HG02763 (cell line): ENCODE measurements around the gene SIPA1L3.
"Not testable (repeated sequence)": the region's sequence is repeated elsewhere in the genome, so short reads cannot be mapped to it uniquely, and the experiment has no call there.

ENCODE experiments used
- ATAC-seq: cut with Tn5 transposase; IDR thresholded peaks from one replicate; pipeline ENCODE4 v1.9.1; 2021; ENCODE audit warnings: mild to moderate bottlenecking, moderate library complexity; ENCODE audit not compliant: unreplicated experiment

The SIPA1L3 gene

DNA sequence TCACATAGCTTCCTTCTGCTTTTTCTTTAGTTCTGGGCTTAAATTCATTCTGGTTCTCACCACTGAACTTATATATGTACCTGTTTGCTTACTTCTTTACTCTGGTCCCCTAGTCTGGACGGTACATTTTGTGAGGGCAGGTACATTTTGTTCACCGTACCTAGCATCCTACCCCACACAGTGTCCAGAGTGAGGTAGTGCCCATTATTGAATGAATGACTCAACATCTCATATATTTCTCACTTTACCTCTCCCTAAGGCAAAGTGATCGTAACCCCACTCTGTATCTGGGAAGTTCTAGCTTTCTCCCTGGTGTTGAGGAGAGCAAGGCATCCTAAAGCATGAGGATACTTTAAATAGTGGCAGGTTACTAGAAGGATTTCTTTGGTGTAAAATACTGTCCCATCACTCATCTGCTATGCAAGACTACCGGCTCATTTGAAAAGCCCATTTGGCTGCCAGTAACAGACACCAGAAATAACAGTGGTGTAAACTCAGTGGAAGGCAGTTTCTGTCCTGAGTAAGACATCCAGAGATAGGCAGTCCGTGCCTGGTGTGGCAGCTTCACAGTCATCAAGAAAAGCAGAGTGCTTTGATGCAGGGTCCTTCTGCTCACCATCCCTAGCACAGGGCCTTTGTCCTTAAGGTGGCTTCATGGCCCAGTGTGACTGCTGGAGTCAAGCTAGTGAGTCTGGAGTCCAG lies 111.8 kb downstream of the SIPA1L3 start:
- ATAC-seq = no peak

DNA sequence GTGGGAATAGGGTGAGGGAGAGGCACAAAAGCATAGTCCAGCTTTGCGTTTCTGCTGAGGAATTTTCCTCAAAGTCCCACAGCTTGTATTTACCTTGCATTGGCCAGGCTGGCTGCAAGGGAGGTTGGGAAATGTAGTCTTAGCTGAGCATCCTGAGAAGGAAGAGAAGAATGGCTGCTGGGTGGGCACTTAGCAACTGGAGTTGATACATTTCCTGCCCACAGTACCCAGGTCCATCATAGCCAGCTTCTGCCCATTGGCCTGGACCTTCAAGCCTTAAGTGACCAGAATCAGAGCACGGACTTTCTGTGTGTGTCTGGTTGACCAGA lies 112.4 kb downstream of the SIPA1L3 start:
- no peak for ATAC-seq

DNA sequence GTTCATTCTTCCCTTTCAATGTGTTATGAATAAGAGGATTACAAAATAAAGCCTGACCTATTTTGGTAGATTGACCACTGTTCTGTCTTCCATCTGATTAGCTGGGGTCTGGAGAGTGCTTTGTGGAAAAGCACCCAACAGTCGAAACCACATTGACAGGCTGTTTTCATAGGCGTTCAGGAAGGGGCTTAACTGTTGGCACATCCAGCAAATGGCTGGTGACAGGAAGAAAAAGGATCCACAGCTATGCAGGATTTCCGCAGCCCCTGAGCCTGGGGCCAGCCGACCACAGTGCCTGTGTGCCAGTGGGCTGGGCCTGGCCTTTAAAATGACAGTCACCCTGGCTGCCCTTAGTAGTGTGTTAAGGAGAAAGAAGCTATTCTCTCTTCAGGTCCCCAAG lies 113.3 kb downstream of the SIPA1L3 start:
- no peak for ATAC-seq

DNA sequence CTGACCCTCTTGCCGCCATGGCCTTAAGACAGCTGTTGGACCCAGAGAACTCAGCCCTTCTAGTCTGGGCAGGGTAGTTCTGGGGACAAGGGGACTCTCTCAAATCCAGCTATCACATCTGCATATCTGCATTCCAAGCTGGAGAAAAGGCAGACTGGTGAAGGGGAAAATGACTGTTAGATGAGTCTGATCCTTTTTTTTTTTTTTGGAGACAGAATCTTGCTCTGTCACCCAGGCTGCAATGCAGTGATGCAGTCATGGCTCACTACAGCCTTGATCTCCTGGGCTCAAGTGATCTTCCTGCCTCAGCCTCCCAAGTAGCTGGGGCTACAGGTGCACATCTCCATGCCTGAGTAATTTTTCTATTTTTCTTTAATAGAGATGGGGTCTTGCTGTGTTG lies 114.3 kb downstream of the SIPA1L3 start:
- ATAC-seq = no peak

DNA sequence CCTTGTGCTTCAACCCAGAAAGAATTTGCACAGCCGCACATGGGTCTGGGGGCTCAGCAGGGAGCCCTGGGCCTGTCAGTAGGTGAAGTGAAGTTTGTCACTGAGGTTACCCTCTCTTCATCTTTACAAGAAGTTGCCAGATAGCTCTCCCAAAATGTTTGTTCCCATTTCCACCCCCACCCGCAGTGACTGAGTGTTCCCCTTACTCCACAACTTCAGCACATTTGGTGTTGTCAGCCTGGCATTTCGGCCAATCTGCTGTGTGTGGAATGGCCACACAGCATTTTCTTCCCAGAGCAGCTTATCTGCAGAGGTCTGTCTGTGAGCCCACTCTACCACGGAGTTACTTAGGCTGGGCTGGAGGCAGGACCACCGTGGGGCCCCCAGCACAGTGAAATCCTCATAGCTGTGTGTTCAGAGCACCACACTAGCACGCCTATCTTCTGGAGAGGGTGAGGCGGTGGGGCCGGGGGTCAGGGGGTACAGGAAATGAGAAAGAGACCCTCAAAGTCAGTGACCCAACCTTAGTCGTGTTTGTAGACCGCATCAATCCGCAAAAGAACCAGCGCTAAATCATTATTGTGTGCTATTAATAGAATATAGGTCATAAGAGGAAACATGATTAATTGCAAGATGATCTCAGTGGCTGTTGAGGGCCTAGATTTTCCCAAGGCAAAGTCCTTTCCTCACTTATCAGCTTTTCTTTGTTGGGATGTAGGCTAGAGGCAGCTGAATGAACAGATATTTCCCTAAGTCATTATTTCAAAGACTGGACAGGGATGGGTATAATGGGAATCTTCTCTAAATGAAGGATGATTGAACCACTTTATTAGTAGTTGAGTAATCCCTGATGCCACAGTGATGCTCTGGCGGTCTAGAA lies 116.0 kb downstream of the SIPA1L3 start:
- ATAC-seq = no peak

DNA sequence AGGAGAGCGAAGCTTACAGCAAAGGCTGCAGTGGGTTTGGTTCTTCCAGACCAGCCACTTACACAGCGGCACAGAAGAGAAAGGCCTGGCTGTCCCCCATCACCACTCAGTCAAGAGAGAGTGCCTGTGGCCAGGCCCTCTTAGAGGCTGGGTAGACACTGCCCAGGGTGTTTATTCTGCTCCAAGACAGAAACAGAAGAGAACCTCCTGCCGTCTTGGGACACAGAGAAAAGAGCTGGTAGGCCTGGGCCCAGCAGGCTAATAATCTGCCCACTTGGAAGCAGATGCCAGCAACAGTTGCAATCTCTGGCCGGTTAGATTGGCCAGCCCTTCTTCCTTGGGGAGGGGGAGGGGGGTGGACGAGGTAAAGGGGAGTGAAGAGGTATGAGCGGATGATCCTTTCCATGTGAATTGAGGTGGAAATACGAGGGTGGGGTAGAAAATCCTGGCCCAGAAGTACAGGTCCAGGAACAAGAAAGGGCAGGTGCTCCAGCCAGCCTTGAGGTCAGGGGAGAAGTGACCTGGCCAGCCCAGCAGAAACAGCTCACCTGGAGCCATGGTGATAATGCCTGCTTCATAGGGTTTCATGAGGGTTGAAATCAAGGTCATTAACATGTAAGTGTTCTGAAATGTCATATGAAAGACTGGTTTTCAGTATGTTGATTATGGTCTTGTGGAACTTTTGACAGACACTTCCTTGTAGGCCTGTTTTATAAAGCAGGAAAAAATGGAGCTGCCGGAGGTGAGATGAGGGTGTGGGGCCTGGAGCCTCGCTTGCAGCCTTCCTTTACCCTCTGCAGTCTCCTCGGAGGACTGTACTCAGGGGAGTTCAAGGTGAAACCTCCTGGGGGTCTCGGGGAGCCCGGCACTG lies 116.9 kb downstream of the SIPA1L3 start:
- ATAC-seq = no peak

DNA sequence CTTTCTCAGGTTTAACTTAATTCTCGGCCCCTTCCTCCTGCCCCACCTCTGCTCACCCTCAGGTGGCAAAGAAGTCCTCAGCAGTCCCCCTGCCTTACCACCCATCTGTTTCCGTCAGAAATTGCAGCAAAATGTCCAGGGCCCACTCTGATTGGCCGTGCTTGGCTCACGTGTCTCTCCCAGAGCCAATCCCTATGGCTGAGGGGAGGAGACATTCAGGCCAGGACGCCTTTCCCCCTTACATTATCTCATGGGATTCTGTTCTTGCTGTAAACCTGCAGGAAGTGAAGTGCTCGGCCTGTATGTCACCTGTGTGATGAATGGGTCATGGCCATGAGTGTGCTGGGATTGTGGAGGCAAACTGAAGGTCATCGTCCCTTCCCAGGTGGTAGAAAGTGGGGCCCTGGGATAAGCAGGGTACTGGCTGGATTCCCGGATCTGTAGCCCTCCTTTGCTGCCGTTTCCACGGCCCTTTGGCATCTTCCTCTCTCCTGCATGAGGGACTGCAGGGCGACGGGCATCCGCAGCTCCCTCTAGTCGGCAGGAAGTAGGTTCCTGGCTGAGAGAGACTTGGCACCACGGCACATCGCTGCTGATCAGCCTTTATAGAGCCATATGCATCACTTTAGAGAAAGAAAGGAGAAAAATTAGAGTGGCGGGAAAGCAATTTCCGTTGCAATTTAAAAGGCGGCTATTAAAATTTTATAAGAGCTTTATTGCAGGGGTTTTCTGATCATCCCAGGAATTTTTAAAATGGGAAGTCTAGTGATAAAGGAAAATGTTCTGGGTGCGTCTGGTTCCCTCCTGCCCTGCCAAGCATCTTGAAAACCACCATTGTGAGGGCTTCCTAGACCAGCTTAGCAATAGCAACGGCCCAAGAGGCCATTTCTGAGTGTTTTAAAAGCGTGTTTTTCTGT lies 118.2 kb downstream of the SIPA1L3 start:
- ATAC-seq = no peak

DNA sequence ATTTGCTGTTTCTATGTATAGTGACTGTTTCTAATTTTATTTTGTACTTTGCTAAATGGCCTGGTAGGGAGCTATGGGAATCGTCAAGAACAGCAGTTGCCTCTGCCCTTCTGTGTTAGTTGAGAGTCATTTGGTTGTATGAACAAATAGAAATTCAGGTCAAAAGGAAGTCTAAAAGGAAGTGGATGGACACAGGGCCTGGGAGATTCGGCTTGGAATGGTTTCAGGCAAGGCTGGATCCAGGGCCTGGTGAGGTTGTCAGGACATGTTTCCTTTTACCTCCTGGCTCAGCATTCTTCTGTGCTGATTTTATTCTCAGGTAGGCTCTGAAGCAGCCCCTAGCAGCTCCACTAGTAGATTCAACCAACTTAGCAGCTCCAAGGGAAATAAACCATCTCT lies 118.9 kb downstream of the SIPA1L3 start:
- ATAC-seq = no peak

DNA sequence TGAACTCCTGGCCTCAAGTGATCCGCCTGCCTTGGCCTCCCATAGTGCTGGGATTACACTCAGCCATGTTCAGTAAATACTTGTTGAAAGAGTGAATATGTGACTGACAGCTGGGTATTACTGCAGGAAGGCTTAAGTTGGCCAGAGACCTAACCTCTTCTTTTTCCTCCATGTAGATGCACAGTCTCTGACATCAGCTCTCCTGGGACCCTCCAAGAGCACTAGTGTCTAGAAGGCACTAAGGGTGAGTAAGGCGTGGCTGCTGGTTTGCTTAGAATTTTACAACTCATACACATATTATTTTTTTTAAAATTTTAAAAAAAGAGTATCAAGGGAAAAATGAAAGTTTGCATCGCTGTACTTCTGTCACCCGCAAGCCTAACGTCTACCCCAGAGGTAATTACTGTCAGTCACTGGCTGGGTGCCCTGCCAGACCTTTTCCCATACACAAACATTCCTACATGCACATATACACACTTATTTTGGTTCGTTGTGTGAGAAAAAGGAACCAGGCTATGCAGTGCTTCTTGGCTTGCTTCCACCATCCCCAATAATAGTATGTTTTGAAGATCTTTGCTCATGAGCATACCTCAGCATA lies 122.0 kb downstream of the SIPA1L3 start:
- no peak for ATAC-seq

DNA sequence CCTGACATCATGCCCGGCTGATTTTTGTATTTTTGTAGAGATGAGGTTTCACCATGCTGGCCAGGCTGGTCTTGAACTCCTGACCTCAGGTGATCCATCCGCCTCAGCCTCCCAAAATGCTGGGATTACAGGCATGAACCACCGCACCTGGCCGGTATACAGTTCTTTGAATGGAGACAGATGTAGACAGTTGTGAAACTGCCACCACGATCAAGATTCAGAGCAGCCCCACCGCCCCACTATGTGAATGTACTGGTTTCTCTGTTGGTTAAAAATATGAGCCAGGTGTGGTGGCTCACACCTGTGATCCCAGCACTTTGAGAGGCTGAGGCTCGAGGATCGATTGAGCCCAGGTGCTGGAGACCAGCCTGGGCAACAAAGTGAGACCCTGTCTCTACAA lies 123.0 kb downstream of the SIPA1L3 start:
- not testable (repeated sequence) for ATAC-seq

DNA sequence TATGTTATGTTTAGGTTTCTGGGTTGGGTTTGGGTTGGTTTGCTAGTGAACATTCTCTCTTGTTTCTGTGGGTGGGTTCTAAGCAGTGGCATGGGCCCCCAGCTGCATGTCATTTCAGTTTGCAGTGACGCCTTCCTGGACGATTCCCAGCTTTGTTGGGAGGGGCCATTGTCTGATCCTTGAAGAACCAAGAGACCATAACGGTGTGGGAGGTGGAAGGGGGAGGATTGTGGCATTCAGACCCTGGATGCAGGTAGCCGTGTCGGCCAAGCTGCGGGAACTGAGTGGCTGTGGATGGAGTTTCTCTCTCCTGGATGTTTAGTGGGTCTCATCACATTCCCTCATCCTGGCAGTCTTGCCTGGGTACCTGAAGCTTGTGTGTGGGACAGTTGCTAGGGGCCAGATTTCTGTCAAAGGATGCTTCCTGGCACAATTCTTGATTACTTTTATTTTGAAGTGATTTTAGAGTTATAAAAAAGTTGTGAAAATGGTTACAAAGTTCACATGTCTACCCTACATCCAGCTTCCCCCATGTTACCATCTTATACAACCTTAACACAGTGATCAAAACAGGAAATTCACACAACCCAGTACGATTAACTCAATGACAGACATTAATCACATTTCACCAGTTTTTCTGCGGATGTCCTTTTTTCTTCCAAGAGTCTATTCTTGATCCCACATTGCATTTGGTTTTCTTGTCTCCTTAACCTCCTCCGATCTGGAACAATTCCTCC lies 123.8 kb downstream of the SIPA1L3 start:
- ATAC-seq = no peak

DNA sequence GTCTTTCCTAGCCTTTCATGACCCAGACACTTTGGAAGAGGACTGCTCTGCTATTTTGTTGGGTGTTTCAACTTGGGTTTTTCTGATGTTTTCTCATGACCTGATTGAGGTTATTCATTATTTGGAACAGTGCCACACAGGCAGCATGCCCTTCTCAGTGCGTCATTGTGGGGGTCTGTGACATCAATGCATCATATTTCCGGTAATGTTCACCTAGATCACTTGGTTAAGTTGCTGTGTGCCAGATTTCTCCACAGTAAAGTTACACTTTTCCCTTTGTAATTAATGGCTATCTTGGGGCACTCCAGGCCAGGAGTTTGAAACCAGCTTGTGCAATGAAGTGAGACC lies 124.4 kb downstream of the SIPA1L3 start:
- ATAC-seq = no peak

DNA sequence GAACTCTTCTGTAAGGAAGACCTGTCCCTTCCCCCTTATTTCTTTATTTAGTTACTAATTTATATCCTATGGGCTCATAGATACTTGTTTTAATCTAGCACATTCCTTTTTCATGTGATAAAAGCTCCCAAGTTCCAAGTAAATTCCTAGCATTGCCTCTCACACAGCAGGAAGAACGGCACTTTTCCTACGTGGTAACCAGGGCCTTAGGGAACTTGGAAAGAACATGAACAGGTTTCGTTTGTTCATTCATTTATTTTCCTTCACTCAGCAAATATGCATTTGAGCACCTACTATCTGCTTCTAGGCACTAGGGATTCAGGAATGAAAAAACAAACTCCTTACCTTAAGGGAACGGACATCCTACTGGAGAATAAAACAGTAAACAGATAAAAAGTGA lies 125.1 kb downstream of the SIPA1L3 start:
- ATAC-seq = no peak

DNA sequence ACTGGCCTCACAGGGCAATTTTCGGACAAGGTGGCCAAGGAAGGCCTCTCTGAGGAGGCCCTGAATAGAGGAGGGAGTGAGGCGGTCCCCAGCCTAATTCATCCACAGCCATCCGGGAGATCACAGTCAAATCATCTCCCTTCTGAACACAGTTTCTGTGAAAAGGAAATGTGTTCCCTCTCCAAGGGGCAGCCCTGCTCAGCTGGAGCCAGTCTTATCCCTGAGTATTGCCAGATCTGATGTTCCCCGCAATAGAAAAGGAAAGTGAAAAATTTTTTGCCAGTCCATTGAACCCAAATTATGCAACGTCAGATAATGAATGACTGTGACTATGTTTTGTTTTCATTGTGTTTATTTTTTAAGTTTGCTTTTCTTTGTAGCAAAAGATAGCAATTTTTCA lies 125.9 kb downstream of the SIPA1L3 start:
- no peak for ATAC-seq

DNA sequence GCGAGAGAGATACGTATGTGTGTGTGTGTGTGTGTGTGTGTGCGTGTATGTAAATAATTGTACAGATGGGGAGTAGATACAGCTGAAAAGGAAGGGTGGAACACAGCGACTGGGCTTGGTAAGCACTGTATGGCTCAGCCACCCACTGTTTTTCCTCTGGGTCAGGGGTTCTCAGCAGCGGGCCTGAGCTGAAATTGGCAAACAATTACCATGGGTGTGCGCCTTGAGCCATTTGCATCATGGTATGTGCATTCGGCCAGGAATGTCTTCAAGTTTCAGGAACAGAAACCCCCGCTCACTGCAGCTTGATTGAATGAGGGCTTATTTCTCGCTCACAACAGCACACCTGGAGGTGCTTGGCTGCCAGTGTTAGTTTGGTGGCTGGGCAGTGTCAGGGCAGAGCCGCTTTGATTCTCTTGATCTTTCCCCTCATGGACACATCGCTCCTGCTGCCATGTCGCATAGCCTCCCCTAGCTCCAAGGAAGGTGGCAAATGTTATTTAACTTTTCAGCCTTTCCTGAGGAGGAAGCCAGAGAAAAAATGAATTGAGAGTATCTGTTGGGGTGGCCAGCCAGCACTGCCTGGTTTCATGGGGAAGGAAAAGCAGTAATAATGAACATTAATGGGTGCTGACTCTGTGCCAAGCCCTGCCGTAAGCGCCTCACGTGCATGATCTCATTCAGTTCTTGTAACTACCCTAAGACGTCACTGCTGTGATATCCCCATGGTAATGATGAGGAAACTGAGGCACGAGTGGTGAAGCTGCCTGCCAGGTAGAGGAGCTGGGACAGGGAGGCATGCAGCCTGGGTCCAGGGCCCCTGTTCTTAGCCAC lies 126.9 kb downstream of the SIPA1L3 start:
- peak; percentile 67 for ATAC-seq

DNA sequence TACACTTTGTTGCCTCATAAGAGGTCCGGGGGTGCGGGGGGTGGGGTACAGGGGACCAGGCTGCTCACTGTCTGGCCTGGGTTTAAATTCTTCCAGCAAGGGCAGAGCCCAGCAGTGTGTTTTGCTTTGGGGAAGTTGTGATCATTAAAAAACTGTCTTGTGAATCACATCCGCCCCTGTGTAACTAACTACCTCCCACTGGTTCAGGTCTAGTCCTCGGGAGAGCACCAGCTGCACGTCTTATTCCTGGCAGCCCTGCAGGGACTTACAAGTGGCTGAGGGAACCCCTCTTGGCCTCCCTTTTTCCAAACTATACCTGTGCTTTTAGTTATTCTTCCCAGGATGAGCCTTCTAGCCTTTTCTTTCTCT lies 127.5 kb downstream of the SIPA1L3 start:
- no peak for ATAC-seq

DNA sequence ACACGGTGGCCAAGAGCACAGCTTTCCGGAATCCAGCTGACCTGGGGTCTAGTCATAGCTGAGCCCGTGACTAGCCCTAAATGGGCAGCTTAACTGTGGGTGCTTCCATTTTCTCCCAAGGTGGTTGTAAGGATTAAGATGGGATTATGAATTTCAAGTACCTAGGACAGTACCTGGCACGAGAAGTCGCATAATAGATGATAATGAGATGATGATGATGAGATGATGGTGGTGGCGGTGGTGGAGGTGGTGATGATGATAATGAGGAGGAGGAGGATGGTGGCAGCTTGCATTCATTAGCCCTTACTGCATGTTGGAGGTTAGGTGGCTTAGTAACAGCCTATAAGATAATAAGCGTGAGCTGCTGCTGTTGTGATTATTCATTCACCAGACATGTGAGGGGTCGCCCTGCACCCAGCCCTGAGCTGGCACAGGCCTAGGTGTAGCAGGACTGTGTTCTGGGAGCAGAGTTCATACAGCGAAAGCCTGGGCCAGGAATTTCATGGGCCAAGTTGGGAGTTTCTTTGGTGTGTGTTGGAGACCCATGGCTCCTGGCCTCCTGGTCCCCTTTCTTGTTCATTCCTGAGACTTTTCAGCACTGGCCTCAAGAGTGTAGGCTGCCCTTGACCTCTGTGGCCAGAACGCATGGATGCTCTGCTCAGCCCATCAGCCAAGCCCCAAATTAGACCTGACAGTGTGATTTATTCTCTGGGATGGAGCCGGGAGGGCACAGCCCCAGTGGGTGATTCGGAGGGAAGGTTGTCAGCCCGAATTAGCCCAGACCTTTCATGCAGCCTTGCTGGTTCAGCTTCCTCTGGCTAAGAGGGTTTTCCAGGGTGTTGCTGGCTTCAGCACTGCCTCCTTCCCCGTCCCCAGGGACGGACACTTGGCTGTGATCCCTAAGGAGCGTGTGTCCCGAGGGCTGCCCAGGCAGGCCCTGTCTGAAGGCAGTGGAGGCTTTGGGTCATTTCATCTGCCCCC lies 128.8 kb downstream of the SIPA1L3 start:
- ATAC-seq = no peak
